ENCODE data around the gene FAR2. TPM values are rescaled to one million over a fixed set of nuclear protein-coding genes. Genes with fewer than 3 reads are reported as not detected.

The FAR2 gene
- total and polyA plus RNA-seq, 2 experiments from 2014 or later, result 2.1 to 3.6 TPM

GRCh38 chr12:29208060-29208459 is 59.0 kb downstream of the FAR2 start:
- Histone ChIP-seq H3K4me3 (no peak overlapping the region), H3K79me2 (ENCODE audit: insufficient read depth) (no peaks in the 10 kb centered on the region), H3K27me3 (replicated peaks; ENCODE audit: insufficient read depth) (no peaks in the 10 kb centered on the region), H2AFZ (no peak overlapping the region), H3F3A (ENCODE audit: insufficient read depth) (no peaks in the 10 kb centered on the region), H3K4me2 (ENCODE audit: unreplicated experiment) (no peak overlapping the region), H3K9me2 (ENCODE audit: insufficient read depth) (no peaks in the 10 kb centered on the region), H3K9me3 (ENCODE audit: low read depth) (no peaks in the 10 kb centered on the region), H3K27ac (no peak overlapping the region), H3K4me1 (ENCODE audit: insufficient read depth) (no peaks in the 10 kb centered on the region), H3K9ac (no peak overlapping the region), H3K36me3 (ENCODE audit: low read depth) (no peaks in the 10 kb centered on the region), H4K20me1 (ENCODE audit: insufficient read depth) (no peaks in the 10 kb centered on the region)
- TF ChIP-seq EZH2 (IDR thresholded peaks at IDR 0.05; ENCODE audit: insufficient read depth, poor library complexity, severe bottlenecking) (no peak), EZH2phosphoT487 (IDR thresholded peaks at IDR 0.05; ENCODE audit: insufficient read depth, low read depth) (no peak)
- no peak for DNase-seq
- in situ Hi-C loops (cut with MboI), result no loop called here
- 93 to 95% methylated on average over 2 of the region's 2 CpGs for WGBS, 2 experiments (ENCODE audit: low coverage in 1 of 2, low lambda C conversion rate in 2 of 2, missing lambda C conversion rate in 2 of 2)

- Histone ChIP-seq H4K20me1 (ENCODE audit: insufficient read depth) (no peaks in the 10 kb centered on the region), H3K27ac (no peak overlapping the region), H3K27me3 (replicated peaks; ENCODE audit: insufficient read depth) (no peaks in the 10 kb centered on the region), H2AFZ (no peak overlapping the region), H3F3A (ENCODE audit: insufficient read depth) (no peaks in the 10 kb centered on the region), H3K4me1 (ENCODE audit: insufficient read depth) (no peaks in the 10 kb centered on the region), H3K9ac (no peak overlapping the region), H3K9me2 (ENCODE audit: insufficient read depth) (no peaks in the 10 kb centered on the region), H3K36me3 (ENCODE audit: low read depth) (no peaks in the 10 kb centered on the region), H3K4me2 (ENCODE audit: unreplicated experiment) (no peak overlapping the region), H3K4me3 (no peak overlapping the region), H3K79me2 (ENCODE audit: insufficient read depth) (no peaks in the 10 kb centered on the region), H3K9me3 (ENCODE audit: low read depth) (no peaks in the 10 kb centered on the region)
- 71 to 77% methylated on average over 3 of the region's 3 CpGs for WGBS, 2 experiments (ENCODE audit: low coverage in 1 of 2, low lambda C conversion rate in 2 of 2, missing lambda C conversion rate in 2 of 2)
- TF ChIP-seq EZH2 (IDR thresholded peaks at IDR 0.05; ENCODE audit: insufficient read depth, poor library complexity, severe bottlenecking), result no peak
- TF ChIP-seq EZH2phosphoT487 (IDR thresholded peaks at IDR 0.05; ENCODE audit: insufficient read depth, low read depth), result no peak
- DNase-seq, result no peak
- in situ Hi-C loops (cut with MboI), result no loop called here
Observed at GRCh38 chr12:29208936-29209701, 60.0 kb downstream of the FAR2 start.

GRCh38 chr12:29211696-29212095 is 62.6 kb downstream of the FAR2 start:
- Histone ChIP-seq H3K4me3 (no peak overlapping the region), H3K9me2 (ENCODE audit: insufficient read depth) (no peaks in the 10 kb centered on the region), H3K36me3 (ENCODE audit: low read depth) (no peaks in the 10 kb centered on the region), H3K4me2 (ENCODE audit: unreplicated experiment) (no peak overlapping the region), H3K9me3 (ENCODE audit: low read depth) (no peaks in the 10 kb centered on the region), H3K79me2 (ENCODE audit: insufficient read depth) (no peaks in the 10 kb centered on the region), H3F3A (ENCODE audit: insufficient read depth) (no peaks in the 10 kb centered on the region), H3K27me3 (replicated peaks; ENCODE audit: insufficient read depth) (no peaks in the 10 kb centered on the region), H4K20me1 (ENCODE audit: insufficient read depth) (no peaks in the 10 kb centered on the region), H3K27ac (no peak overlapping the region), H2AFZ (no peak overlapping the region), H3K4me1 (ENCODE audit: insufficient read depth) (peaks cover under 1% of the 10 kb centered on the region), H3K9ac (no peak overlapping the region)
- in situ Hi-C loops (cut with MboI), result no loop called here
- TF ChIP-seq EZH2 (IDR thresholded peaks at IDR 0.05; ENCODE audit: insufficient read depth, poor library complexity, severe bottlenecking) (no peak), EZH2phosphoT487 (IDR thresholded peaks at IDR 0.05; ENCODE audit: insufficient read depth, low read depth) (no peak)
- WGBS, 2 experiments (ENCODE audit: low coverage in 1 of 2, low lambda C conversion rate in 2 of 2, missing lambda C conversion rate in 2 of 2), result 42 to 45% methylated on average over 2 of the region's 2 CpGs
- no peak for DNase-seq

- peak; percentile 3 for DNase-seq
- peaks cover 10% of the 10 kb centered on the region for H3K4me1 ChIP-seq (ENCODE audit: insufficient read depth)
- no peak overlapping the region for H3K9ac ChIP-seq
- no peaks in the 10 kb centered on the region for H3K9me3 ChIP-seq (ENCODE audit: low read depth)
- TF ChIP-seq EZH2phosphoT487 (IDR thresholded peaks at IDR 0.05; ENCODE audit: insufficient read depth, low read depth), result no peak
- no peak for TF ChIP-seq EZH2 (IDR thresholded peaks at IDR 0.05; ENCODE audit: insufficient read depth, poor library complexity, severe bottlenecking)
- in situ Hi-C loops (cut with MboI), result no loop called here
- H3K79me2 ChIP-seq (ENCODE audit: insufficient read depth), result no peaks in the 10 kb centered on the region
- H3K36me3 ChIP-seq (ENCODE audit: low read depth), result no peaks in the 10 kb centered on the region
- no peaks in the 10 kb centered on the region for H3K27me3 ChIP-seq (replicated peaks; ENCODE audit: insufficient read depth)
- H2AFZ ChIP-seq, result no peak overlapping the region
- no peaks in the 10 kb centered on the region; the same call in 1 of the 2 replicates for H3F3A ChIP-seq (ENCODE audit: insufficient read depth)
- no peak overlapping the region for H3K27ac ChIP-seq
- 41 to 46% methylated on average over 4 of the region's 4 CpGs for WGBS, 2 experiments (ENCODE audit: low coverage in 1 of 2, low lambda C conversion rate in 2 of 2, missing lambda C conversion rate in 2 of 2)
- no peak overlapping the region for H3K4me3 ChIP-seq
- no peaks in the 10 kb centered on the region for H3K9me2 ChIP-seq (ENCODE audit: insufficient read depth)
- no peaks in the 10 kb centered on the region for H4K20me1 ChIP-seq (ENCODE audit: insufficient read depth)
- H3K4me2 ChIP-seq (ENCODE audit: unreplicated experiment), result no peak overlapping the region
Observed at GRCh38 chr12:29212682-29213403, 63.8 kb downstream of the FAR2 start.
